ACHN (cell line): ENCODE results near the gene ADARB1.

Experiments used
- DNase-seq: peaks from one replicate; pipeline ENCODE4 v3.0.0-alpha.2; 2015
- in situ Hi-C: cut with HindIII; loops from 2 replicates; pipeline ENCODE4 v1.10.0; 2017; ENCODE audit warnings: low sequenced_read_pairs, low pct_ligation_motif_present, low pct_unique_long_range_greater_than_20kb

Gene ADARB1

DNA sequence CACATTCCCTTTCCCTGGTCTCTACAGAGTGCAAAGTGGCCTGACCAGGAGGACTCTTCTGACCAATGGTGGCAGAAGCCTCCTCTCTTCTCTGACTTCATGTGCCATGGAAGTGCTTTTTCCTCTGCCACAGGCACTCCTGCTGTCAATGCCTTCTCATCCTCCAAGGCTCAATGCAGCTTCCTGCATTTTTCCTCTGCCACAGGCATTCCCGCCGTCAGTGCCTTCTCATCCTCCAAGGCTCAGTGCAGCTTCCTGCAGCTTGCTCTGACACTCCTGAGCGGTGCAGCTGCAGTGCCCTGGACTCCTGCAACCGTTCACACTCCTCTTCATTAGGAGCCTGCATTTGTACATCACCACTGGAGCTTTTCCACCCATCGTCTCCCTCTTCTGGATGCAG, 4.7 kb upstream of the ADARB1 start:
- in situ Hi-C loops, result no loop called here
- DNase-seq, result no peak

DNA sequence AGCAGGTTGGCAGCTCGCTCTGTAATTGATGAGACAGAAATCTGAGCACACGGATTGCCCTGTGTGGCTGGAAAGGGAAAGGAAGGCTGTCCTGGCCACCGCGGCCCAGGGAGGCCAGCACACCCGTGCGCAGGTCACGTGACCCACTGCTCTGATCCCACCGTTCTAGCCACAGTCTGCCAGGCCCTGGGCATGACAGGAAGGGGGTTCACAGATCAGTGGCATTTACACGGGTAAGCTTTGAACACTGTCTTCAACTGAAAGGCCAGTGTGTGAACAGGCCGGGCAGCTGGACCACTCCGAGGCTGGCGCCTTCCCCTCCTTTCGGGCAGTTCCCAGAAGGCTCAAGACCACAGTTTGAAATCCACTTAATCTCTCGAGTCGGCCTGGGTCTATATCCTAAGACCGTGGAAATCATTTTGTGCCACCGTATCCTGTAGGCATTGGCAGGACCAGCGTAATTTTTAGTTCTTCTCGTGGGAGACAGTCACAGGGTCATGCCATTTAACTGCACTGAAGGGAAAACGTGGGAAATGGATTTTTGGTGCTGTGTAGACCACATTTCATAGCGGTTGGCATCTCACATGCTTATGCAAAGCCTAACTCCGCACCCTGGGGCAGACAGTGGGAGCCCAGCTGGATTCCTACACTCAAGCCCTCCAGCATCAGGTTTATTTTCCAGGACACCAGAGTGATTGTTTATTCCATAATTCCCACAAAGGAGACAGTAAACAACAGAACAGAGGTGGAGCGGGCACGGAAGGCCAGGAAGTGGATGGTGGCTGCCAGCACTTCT, 3.1 kb upstream of the ADARB1 start:
- in situ Hi-C loops, result no loop called here
- DNase-seq, result no peak

DNA sequence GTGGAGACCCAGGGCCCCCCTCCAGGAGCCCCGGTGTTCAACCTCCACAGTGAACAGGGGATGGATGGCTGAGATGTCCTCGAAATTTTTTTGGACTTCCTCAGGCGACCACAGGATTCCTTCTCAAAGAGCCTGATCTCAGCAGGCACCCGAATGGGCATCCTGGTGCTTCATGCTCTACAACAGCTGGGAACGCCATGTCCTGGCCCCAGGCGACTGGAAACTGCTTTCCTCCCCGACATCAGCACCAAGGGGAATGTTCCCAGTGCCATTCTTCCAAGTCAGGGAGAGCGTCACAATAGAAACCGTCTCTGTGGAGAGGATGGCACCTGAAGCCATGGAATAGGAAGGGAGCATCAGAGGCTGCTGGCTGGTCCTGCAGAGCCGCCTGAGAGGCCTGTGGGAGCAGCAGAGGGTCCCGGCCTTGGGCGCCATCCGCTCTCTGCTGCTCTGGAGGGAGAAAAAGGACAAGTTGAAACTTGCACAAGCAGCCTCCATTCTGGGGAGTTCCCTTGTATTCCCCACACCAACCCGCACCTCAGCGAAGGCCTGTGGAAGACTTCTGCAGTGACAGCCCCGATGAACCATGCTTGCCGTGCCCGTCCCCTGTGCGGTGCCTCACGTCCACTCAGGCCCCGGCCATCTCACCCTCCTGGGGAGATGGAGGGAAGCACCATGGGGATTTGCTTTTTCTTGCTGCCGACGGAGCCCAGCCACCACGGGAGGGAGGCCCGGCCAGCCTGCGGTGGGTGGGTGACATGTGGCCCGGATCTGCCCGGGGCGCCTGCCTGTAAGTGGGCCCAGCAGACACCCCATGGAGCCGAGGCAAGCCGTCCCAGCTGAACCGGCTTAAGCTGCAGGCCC, 2.3 kb upstream of the ADARB1 start:
- in situ Hi-C loops, result no loop called here
- DNase-seq, result no peak

DNA sequence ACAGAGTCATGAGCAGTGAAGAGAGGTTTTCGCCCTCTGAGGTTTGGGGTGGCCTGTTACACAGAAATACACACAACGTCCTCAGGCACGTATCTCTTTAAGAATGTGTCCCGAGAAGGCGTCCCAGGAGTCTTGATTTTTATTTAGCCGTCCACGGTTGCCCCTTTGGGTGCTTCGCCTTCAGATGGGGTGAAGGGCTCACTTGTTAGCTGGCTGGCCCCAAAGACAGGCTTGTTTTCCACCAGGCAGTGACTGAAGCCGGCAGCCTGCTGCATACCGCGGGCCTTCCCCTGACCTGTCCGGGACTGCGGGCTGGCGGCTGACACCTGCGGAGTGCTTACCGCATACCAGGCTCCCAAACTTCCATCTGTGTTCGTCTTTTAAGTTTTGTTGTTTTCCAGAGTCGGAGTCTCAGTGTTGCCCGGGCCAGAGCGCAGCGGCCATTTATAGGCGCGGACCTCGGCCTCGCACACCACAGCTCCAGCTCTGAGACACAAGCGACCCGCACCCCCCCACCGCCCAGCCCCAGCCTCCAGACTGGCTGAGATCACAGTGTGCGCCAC, 1.6 kb upstream of the ADARB1 start:
- in situ Hi-C loops, result no loop called here
- no peak for DNase-seq

DNA sequence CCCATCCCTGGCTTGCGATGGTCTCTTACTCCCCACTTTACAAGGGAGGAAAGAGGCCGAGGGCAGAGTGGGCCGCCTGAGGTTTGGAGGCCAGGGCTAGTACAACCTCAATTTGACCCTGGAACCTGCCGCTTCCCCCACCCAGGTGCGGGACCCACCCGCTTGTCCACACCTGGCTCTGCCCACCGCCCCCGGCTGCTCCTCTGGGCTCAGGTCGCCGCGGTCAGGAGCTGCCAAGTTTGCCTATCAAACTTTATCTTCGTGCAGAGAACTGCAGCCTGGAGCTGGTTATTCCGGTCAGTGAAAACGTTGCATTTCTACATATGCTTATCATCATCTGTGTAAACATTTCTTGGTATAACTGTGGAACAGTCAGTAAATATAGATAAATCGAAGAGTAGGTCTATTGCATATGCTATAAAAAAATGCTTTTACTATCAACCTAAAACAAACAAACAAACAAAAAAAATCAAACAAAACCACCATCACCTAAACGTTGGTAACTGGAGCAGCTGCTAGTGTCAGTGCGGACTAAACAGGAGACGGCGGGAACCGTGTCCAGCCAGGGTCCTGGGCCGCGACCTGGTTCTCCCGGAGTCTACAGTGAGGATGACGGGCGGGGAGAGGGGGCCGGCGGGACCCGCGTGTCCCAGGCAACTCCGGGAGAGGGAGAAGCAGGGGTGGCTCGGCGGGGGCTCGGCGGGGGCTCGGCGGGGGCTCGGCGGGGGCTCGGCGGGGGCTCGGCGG, 906 bp upstream of the ADARB1 start:
- no peak for DNase-seq
- in situ Hi-C loops, result no loop called here

DNA sequence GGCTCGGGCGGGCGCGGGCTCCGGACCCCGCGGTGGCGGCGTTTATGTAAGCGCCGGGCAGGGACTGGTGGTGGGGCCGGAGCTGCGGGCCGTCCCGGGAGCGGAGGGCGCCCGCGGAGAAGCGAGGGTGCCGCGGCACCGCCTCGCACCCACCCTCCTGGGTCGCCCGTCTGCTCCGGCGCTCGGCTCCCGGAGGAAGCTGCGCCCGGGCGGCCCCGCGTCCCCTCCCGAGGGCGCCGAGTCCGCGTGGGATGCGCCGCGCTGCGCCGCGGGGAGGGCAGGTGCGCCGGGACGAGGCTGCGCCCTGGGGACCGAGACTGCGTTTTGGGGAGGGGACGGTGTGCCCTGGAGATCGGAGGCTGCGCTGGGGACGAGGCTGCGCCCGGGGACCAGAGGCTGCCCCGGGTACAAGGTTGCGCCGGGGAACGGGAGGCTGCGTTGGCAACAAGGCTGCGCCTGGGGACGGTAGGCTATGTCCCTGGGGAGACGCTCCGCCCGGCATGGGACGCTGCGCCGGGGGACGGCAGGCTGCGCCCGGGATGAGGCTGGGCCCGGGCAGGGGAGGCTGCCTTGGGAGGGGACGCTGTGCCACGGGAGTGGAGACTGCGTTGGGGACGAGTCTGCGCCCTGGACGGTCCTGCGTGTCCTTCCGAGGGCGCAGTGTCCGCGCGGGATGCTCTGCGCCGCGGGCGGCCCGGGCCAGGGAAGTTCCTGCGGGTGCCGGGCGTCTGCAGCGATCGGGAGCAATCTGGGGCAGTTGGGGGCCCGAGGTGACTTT, 627 bp downstream of the ADARB1 start:
- peak; percentile 16 for DNase-seq
- in situ Hi-C loops, result no loop called here

DNA sequence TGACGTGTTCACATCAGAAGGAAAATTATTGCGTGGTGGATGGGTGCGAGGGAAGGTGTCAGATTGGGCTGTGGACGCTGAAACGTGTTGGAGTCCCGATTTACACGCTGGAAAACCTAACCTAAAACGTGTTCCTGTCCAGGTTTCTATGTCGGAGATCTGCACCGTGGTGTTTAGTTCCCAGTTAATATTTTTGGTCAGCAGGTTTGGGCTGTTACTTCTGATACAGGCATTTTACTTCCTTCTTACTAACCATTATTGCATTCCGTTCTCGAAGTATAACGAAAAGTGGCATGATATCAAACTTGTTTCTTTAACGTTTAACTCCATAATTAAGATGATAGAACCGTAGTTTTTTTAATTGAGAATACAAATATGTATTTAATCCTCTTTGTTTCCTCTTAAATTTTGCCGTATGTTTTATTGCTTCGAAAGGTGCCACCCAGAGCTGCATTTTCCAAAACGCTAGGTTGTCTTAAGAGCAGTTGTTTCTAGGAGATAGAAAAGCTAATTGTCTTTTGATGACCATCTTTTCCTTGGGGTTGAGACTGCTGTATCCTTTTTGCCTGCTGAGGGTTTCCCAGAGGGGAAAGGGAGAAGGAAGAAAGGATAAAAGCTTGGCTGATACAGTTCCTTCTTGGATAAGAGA, 1.3 kb downstream of the ADARB1 start:
- no peak for DNase-seq

DNA sequence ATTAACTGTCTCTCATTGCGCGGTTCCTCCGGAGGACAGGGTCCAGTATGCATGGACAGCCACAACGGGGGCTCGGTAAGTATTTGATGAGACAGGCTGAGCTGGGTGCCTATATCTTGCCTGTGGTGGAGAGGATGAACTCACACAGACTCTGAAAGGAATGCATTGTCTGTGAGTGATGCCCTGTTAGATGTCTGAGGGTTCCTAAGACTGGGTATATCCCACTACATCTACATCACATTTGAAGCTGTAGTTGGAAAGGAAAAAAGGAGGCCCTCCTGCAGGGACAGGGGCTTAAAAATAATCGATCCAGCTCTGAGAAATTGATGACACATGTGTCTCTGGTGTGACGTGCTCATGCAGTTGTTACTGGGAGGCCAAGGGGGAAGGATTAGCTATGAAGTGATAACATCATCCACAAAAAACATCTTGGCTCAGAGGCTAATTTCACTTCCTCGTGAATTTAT, 1.9 kb downstream of the ADARB1 start:
- in situ Hi-C loops, result no loop called here
- no peak for DNase-seq

More for the DNA sequence above, 1.3 kb downstream of the ADARB1 start:
- in situ Hi-C loops, result no loop called here

DNA sequence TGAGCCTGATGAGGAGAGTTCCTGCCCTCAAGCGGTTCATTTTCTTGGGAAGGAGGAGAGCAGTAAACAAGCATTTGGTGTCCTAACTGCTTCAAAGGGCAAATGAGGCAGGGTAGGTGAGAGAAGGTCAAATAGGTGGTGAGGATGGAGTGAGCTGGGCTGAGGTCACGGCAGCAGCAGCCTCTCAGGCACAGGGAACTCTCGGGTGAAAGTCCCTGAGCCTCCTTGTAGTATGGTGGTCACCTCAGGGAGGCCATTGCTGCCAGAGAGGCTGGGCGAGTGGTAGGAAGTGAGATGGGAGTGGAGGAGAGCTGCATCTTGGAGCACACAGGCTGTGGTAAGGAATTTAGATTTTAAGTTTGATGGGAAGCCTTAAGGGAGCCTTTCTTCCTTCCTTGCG, 4.0 kb downstream of the ADARB1 start:
- in situ Hi-C loops, result no loop called here
- no peak for DNase-seq

DNA sequence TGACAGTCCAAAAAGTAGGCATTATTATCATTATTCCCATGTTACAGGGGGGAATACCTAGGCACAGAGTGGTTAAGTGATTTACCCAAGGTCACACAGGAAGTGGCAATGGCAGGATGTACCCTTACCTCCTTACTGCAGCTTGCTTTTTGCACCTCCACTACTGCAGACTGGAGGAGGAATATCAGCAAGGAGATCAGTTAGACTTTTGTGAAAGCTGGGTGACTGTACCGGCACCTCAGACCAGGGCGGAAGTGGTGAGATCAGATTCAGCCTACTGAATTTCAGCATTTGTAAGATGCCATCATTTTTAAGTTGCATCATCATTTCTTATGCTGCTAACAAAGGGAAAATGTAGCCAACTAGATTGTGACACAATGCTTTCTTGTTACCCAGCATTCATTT, 4.5 kb downstream of the ADARB1 start:
- in situ Hi-C loops, result no loop called here
- no peak for DNase-seq

DNA sequence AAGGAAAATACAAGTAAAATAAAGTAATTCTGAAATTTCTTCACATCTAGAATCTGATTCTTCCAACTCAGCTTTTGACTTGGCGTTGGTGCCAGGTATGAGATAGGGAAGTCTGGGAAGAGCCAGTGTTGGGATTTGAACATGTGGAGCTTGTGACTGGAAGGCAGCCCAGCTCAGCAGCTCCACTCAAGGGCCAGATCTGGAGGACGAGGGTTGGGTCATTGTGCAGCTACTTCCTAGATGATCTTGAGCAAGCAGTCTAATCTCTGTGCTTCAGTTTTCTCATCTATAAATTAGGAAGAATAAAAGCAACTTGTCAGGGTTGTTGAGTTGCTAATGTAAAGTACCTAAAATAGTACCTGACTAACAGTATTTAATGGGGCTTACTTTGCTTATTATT, 5.0 kb downstream of the ADARB1 start:
- no peak for DNase-seq
- in situ Hi-C loops, result no loop called here

DNA sequence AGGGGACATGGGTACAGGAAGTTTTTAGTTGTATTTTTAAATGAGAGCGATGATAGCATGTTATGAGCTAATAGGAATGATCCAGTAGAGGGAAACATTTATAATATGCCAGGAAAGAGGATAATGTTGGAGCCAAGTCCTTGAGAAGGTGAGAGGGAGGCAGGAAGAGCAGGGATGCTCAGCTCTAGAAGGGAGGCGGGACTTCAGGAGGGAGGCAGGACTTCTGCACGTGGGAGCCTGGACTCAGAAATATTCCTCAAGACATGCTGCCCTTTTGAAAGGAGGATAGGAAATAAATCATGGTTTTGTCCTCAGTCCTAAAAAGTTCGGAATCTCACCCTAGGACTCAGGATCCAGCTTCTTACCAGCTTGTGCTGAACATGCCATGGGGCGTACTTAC, 5.9 kb downstream of the ADARB1 start:
- DNase-seq, result no peak
- in situ Hi-C loops, result no loop called here

DNA sequence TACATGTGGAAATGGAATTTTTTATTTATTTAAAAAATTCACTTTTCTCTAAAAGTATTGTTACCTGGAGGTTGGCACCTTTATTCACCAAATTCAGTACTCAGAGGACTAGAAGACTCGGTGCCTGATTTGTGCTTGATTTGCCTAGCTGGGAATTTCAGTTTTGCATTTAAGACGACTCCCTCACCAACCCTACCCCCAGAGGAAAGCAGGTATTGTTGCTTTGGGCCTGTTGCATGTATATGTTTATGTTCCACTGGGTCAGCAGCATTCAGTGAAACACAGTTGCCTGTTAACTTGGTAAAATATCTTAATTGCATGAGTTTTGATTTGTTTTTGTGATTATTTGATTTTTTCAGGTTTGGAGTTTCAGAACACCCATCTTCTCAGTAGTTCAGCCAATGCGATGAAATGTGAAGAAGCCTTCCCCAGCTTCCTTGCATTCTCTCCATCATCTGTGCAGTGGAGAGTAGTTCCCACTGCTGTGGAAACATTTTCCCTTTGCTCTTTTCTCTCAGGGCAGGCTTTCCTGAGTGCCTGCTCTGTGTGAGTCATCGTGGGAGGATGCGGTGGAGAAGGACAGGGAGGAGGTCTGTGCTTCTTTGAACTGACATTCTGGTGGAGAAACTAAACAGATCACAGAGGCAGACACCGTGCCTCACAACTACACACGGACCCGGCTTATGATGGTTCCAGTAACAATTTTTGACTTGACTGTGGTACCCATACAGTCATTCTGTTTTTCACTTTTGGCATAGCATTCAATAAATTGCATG, 6.4 kb downstream of the ADARB1 start:
- in situ Hi-C loops, result no loop called here
- DNase-seq, result peak; percentile 10

DNA sequence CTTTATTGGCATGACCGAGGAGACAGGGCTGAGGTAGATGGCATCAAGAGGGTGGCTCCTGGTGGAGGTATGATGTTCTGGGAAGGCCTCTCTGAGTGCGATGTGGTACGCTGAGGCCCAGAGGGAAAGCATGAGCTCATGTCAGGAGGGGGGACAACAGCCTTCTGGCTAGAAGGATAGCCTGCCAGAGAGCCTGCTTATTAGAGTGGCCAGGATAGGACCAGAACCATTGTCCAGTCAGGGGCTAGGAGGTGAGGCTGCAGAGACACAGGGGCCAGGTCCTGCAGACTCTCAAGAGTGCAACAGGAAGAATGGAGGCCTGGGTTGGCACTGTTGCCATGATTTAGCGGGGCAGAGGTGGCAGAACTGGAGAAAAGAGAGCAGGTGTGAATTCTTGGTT, 7.3 kb downstream of the ADARB1 start:
- in situ Hi-C loops, result no loop called here
- no peak for DNase-seq

DNA sequence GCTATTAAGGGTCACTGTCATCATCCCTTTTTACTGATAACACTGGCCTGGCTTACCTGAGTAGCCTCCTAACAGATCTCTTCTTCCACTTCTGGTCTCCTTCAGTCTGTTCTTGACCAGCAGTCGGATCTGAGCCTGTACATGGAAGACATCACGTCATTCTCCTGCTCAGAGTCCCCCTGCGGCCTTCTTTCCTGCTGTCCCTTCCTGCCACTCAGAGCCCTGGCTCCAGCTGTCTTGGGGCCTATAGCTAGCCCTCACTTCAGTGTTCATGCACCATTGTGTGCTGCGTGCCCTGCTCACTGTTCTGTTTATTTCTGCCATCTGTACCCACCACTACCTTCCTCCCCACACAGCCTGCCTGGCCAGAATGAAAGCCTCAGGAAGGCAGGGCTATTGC, 8.4 kb downstream of the ADARB1 start:
- DNase-seq, result no peak
- in situ Hi-C loops, result no loop called here

DNA sequence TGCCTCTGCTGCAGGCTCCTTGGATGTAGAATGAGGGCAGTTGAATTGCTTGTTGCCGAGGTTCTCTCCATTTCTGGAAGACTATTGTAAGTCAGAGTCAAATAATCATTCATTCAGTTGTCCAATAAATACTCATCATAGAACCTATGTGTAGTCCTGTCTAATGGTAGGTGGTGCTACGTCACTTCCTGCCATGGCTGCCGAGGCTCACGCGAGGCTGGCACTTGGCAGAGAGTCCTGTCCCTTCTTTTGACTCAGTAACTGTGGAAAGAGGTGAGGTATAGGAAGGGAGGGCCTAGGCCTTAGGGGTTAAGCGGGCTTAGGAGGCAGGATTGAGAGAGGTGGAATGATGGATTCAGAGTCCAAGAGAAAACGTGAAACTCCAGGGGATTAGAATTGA, 9.7 kb downstream of the ADARB1 start:
- no peak for DNase-seq
- in situ Hi-C loops, result no loop called here

DNA sequence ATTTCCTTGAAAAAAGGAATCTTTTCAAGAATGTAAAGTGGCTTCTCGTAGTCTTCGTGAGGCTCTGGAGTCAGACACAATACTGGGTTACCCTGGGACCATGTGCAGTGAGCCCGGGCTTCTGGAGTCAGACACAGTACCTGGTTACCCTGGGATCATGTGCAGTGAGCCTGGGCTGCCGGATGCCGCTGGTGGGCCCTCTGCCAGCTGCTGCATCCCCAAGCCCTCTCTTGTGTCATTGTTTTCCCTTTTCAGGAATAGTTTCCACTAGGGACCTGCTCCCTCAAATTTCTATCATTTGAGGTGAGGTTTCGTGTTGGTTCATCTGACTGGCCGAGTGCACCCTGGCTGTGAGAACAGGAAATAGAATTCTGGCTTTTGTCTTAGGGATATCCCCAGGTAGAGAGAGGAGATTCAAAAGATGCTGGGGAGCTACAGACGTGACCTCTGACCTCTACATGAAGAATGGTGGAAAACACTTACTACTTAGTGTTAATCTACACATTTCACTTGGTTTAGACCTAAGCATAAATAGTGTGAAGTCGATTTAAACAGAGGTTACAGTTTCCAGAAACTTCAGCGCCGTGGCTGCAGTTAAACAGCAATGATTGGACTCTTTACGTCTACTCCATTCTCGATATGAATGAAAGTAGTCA, 10.6 kb downstream of the ADARB1 start:
- in situ Hi-C loops, result no loop called here
- DNase-seq, result no peak
